K562 (cell line): Measurements from ENCODE around the gene CACNA1C.

Experiments used
- CBX8 ChIP-seq: fragments of 200-600 bp; sonication (generic); IDR thresholded peaks from 2 replicates; pipeline ENCODE4 v1.6.1; 2012; ENCODE audit warnings: borderline replicate concordance, mixed run types, low read depth, mild to moderate bottlenecking, moderate library complexity, mixed read lengths, low read length, control low read depth, inconsistent platforms; ENCODE audit not compliant: poor library complexity, severe bottlenecking; ENCODE audit errors: extremely low read depth
- FOS ChIP-seq: IDR thresholded peaks from 3 replicates; pipeline ENCODE4 v1.6.1; 2011; ENCODE audit not compliant: insufficient read length; ENCODE audit errors: extremely low read depth
- NFXL1 ChIP-seq: fragments of 450-650 bp; formaldehyde crosslinking; IDR thresholded peaks from 2 replicates; pipeline ENCODE4 v1.4.0; 2021; ENCODE audit warnings: mild to moderate bottlenecking
- SPI1 ChIP-seq: IDR thresholded peaks from 2 replicates; pipeline ENCODE4 v1.6.1; 2011; ENCODE audit warnings: low read depth, low read length, control low read depth, borderline replicate concordance
- TARDBP ChIP-seq: fragments of 450-650 bp; IDR thresholded peaks from 2 replicates; pipeline ENCODE4 v1.6.1; 2016
- ZBTB7A ChIP-seq: IDR thresholded peaks from 2 replicates; pipeline ENCODE4 v1.6.1; 2011; ENCODE audit warnings: low read depth, mild to moderate bottlenecking, low read length, moderate library complexity, borderline replicate concordance; ENCODE audit not compliant: control insufficient read depth
- ZKSCAN1 ChIP-seq: fragments of 150-350 bp; IDR thresholded peaks from 2 replicates; pipeline ENCODE4 v1.6.1; 2016; ENCODE audit warnings: low read depth, low read length
- ZNF146 ChIP-seq: IDR thresholded peaks from one replicate; pipeline ENCODE4 v1.6.1; 2018; ENCODE audit warnings: missing compliant biosample characterization; ENCODE audit not compliant: unreplicated experiment
- ZNF41 ChIP-seq: fragments of 250-450 bp; sonication (Bioruptor Pico); conservative IDR thresholded peaks from 2 replicates; pipeline ENCODE4 v1.4.0; 2020; ENCODE audit warnings: mild to moderate bottlenecking
- TF ChIP-seq, protein P1 (sequence below): sonication (generic); formaldehyde crosslinking; IDR thresholded peaks from 2 replicates; pipeline ENCODE4 v1.8.0; 2023; ENCODE audit warnings: missing genetic modification reagents, mild to moderate bottlenecking, borderline replicate concordance
- TF ChIP-seq, protein P2 (sequence below), 3 experiments: IDR thresholded peaks in 2 of 3; conservative IDR thresholded peaks in 1 of 3; 2 replicates each; pipeline ENCODE4 v1.5.1; 2011 to 2012; ENCODE audit warnings: low read length in 3 of 3, mild to moderate bottlenecking in 3 of 3, control low read depth in 2 of 3, improper control_type of control experiment in 1 of 3, inconsistent platforms in 1 of 3, low read depth in 1 of 3, mixed read lengths in 1 of 3, moderate library complexity in 1 of 3; ENCODE audit not compliant: insufficient read depth in 2 of 3
- TF ChIP-seq, protein P3 (sequence below): fragments of 450-650 bp; formaldehyde crosslinking; IDR thresholded peaks from 2 replicates; pipeline ENCODE4 v1.4.0; 2020; ENCODE audit warnings: mild to moderate bottlenecking, moderate library complexity
- TF ChIP-seq, protein P4 (sequence below): conservative IDR thresholded peaks from 2 replicates; pipeline ENCODE4 v1.6.1; 2011; ENCODE audit warnings: low read depth, mild to moderate bottlenecking, low read length; ENCODE audit not compliant: control insufficient read depth
- TF ChIP-seq, protein P5 (sequence below), 2 experiments: fragments of 200-800 bp in 1 of 2; sonication (Bioruptor generic) in 1 of 2; sonication (generic) in 1 of 2; formaldehyde crosslinking in 1 of 2; IDR thresholded peaks in 1 of 2; conservative IDR thresholded peaks in 1 of 2; 2 replicates each; pipeline versions ENCODE4 v1.5.0 to v1.6.1; 2016 to 2020; ENCODE audit warnings: missing compliant biosample characterization in 1 of 2, missing genetic modification characterization in 1 of 2, missing genetic modification reagents in 1 of 2

DNA sequence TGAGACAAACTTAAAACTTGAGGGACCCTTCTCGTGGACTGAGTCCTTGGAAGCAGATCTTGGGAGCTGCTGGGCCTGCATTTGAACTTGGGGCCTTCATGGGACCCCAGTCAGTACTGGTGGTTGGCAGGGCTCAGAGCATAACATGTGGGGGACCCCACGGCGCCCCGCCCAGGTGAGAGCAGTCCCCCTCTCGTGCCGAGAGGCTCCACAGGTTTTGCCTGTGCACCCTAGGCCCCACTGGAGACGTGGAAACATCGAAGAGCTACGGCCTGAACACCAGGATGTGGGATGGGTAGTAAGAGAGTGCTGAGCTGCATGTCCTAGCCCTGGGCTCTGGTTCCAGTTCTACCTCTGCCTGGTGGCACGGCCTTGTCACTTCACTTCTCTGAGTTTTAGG lies 84.1 kb downstream of the CACNA1C start:
- TF ChIP-seq, protein P1, sequence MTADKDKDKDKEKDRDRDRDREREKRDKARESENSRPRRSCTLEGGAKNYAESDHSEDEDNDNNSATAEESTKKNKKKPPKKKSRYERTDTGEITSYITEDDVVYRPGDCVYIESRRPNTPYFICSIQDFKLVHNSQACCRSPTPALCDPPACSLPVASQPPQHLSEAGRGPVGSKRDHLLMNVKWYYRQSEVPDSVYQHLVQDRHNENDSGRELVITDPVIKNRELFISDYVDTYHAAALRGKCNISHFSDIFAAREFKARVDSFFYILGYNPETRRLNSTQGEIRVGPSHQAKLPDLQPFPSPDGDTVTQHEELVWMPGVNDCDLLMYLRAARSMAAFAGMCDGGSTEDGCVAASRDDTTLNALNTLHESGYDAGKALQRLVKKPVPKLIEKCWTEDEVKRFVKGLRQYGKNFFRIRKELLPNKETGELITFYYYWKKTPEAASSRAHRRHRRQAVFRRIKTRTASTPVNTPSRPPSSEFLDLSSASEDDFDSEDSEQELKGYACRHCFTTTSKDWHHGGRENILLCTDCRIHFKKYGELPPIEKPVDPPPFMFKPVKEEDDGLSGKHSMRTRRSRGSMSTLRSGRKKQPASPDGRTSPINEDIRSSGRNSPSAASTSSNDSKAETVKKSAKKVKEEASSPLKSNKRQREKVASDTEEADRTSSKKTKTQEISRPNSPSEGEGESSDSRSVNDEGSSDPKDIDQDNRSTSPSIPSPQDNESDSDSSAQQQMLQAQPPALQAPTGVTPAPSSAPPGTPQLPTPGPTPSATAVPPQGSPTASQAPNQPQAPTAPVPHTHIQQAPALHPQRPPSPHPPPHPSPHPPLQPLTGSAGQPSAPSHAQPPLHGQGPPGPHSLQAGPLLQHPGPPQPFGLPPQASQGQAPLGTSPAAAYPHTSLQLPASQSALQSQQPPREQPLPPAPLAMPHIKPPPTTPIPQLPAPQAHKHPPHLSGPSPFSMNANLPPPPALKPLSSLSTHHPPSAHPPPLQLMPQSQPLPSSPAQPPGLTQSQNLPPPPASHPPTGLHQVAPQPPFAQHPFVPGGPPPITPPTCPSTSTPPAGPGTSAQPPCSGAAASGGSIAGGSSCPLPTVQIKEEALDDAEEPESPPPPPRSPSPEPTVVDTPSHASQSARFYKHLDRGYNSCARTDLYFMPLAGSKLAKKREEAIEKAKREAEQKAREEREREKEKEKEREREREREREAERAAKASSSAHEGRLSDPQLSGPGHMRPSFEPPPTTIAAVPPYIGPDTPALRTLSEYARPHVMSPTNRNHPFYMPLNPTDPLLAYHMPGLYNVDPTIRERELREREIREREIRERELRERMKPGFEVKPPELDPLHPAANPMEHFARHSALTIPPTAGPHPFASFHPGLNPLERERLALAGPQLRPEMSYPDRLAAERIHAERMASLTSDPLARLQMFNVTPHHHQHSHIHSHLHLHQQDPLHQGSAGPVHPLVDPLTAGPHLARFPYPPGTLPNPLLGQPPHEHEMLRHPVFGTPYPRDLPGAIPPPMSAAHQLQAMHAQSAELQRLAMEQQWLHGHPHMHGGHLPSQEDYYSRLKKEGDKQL, result no peak
- TF ChIP-seq ZBTB7A (no peak), CBX8 (no peak), ZNF41 (CRISPR knock-in tag) (no peak), ZKSCAN1 (no peak), SPI1 (no peak), ZNF146 (no peak), NFXL1 (CRISPR knock-in tag) (no peak), TARDBP (no peak), FOS (no peak)
- TF ChIP-seq, protein P2, sequence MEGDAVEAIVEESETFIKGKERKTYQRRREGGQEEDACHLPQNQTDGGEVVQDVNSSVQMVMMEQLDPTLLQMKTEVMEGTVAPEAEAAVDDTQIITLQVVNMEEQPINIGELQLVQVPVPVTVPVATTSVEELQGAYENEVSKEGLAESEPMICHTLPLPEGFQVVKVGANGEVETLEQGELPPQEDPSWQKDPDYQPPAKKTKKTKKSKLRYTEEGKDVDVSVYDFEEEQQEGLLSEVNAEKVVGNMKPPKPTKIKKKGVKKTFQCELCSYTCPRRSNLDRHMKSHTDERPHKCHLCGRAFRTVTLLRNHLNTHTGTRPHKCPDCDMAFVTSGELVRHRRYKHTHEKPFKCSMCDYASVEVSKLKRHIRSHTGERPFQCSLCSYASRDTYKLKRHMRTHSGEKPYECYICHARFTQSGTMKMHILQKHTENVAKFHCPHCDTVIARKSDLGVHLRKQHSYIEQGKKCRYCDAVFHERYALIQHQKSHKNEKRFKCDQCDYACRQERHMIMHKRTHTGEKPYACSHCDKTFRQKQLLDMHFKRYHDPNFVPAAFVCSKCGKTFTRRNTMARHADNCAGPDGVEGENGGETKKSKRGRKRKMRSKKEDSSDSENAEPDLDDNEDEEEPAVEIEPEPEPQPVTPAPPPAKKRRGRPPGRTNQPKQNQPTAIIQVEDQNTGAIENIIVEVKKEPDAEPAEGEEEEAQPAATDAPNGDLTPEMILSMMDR (IDR thresholded peaks at IDR 0.05 in 2 of 3, conservative IDR thresholded peaks at IDR 0.05 in 1 of 3; ENCODE audit: insufficient read depth in 2 of 3, low read depth in 1 of 3, low read length in 3 of 3), result no peak
- TF ChIP-seq, protein P3, sequence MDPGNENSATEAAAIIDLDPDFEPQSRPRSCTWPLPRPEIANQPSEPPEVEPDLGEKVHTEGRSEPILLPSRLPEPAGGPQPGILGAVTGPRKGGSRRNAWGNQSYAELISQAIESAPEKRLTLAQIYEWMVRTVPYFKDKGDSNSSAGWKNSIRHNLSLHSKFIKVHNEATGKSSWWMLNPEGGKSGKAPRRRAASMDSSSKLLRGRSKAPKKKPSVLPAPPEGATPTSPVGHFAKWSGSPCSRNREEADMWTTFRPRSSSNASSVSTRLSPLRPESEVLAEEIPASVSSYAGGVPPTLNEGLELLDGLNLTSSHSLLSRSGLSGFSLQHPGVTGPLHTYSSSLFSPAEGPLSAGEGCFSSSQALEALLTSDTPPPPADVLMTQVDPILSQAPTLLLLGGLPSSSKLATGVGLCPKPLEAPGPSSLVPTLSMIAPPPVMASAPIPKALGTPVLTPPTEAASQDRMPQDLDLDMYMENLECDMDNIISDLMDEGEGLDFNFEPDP (CRISPR knock-in tag), result no peak
- TF ChIP-seq, protein P4, sequence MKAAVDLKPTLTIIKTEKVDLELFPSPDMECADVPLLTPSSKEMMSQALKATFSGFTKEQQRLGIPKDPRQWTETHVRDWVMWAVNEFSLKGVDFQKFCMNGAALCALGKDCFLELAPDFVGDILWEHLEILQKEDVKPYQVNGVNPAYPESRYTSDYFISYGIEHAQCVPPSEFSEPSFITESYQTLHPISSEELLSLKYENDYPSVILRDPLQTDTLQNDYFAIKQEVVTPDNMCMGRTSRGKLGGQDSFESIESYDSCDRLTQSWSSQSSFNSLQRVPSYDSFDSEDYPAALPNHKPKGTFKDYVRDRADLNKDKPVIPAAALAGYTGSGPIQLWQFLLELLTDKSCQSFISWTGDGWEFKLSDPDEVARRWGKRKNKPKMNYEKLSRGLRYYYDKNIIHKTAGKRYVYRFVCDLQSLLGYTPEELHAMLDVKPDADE, result no peak
- TF ChIP-seq, protein P5, sequence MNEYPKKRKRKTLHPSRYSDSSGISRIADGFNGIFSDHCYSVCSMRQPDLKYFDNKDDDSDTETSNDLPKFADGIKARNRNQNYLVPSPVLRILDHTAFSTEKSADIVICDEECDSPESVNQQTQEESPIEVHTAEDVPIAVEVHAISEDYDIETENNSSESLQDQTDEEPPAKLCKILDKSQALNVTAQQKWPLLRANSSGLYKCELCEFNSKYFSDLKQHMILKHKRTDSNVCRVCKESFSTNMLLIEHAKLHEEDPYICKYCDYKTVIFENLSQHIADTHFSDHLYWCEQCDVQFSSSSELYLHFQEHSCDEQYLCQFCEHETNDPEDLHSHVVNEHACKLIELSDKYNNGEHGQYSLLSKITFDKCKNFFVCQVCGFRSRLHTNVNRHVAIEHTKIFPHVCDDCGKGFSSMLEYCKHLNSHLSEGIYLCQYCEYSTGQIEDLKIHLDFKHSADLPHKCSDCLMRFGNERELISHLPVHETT (CRISPR knock-in tag; conservative IDR thresholded peaks at IDR 0.05 in 1 of 2, IDR thresholded peaks at IDR 0.05 in 1 of 2), result no peak
